Lung (tissue), 12 donors: ENCODE measurements around the gene ARHGAP19. TPM values are rescaled to one million over a fixed set of nuclear protein-coding genes. Genes with fewer than 3 reads are reported as not detected.

Experiments
- ATAC-seq: fragments of 200-7000 bp; cut with Tn5 transposase; one replicate; pipeline ENCODE4 v1.9.1; 2020; ENCODE audit warnings: moderate number of reproducible peaks; ENCODE audit not compliant: insufficient read depth, low FRiP score
- DNase-seq, 3 donors: peaks; one replicate each; pipeline ENCODE4 v3.0.0-alpha.2; 2013 to 2017
- H3K27ac ChIP-seq, 2 donors: one replicate each; pipeline ENCODE4 v1.5.1; 2013; ENCODE audit warnings: mild to moderate bottlenecking in 2 of 2, moderate library complexity in 2 of 2, control low read depth in 1 of 2, inconsistent platforms in 1 of 2, low read depth in 1 of 2, low read length in 1 of 2
- H3K27me3 ChIP-seq, 3 donors: one replicate each; pipeline ENCODE4 v1.5.1; 2013; ENCODE audit warnings: low read length in 2 of 3; ENCODE audit not compliant: control insufficient read depth in 3 of 3, insufficient read depth in 3 of 3
- H3K36me3 ChIP-seq, 4 donors: one replicate each; pipeline ENCODE4 v1.5.1; 2013; ENCODE audit warnings: low read length in 4 of 4, mild to moderate bottlenecking in 1 of 4, moderate library complexity in 1 of 4; ENCODE audit not compliant: control insufficient read depth in 4 of 4, insufficient read depth in 4 of 4
- H3K4me1 ChIP-seq, 5 donors: one replicate each; pipeline ENCODE4 v1.5.1; 2013; ENCODE audit warnings: low read length in 5 of 5, mild to moderate bottlenecking in 2 of 5, moderate library complexity in 1 of 5; ENCODE audit not compliant: control insufficient read depth in 5 of 5, insufficient read depth in 5 of 5
- H3K4me3 ChIP-seq: one replicate; pipeline ENCODE4 v1.5.1; 2013; ENCODE audit warnings: mild to moderate bottlenecking, control low read depth, moderate library complexity
- H3K9ac ChIP-seq, 2 donors: one replicate each; pipeline ENCODE4 v1.5.1; 2013; ENCODE audit warnings: low read length in 2 of 2, control low read depth in 1 of 2; ENCODE audit not compliant: insufficient read depth in 1 of 2
- H3K9me3 ChIP-seq, 4 donors: one replicate each; pipeline ENCODE4 v1.5.1; 2013; ENCODE audit warnings: low read length in 3 of 4, mild to moderate bottlenecking in 1 of 4, moderate library complexity in 1 of 4; ENCODE audit not compliant: control insufficient read depth in 4 of 4, insufficient read depth in 3 of 4
- CTCF ChIP-seq: IDR thresholded peaks from 2 replicates; pipeline ENCODE4 v1.5.1; 2012; ENCODE audit warnings: mild to moderate bottlenecking; ENCODE audit errors: control extremely low read depth, extremely low read depth
- WGBS, 2 donors: extraction: QIAGEN DNeasy Blood & Tissue Kit; methylation state at CpG; one replicate each; pipeline ENCODE4 v1.1.7; 2013; 5-methylcytosine and 5-hydroxymethylcytosine counted together
- polyA plus RNA-seq, 2 donors: library from polyadenylated mRNA; stranded (reverse); fragments of 200-250 nt; gene quantifications; one replicate each; pipeline ENCODE4 v1.2.1, GENCODE V29; 2013
- total RNA-seq, 2 donors: library from RNA; depleted of rRNA in 1 of 2; stranded (reverse); fragments of >200 nt in 1 of 2; gene quantifications; one replicate each; pipeline ENCODE4 v1.2.1, GENCODE V29; 2014 to 2021
- donor health status: control.
- donor health status: control.
- donor health status: Bipolar disorder and iron deficiency.
- donor health status: healthy.
- donor health status: DM: yes; HTN: yes; CAD: no.

Gene ARHGAP19
- total and polyA plus RNA-seq, 4 donors, result 1.9 to 20.4 (median 8.5) TPM

- ATAC-seq (no peak), DNase-seq (no peak)
- Histone ChIP-seq H3K27ac (no peak overlapping the region), H3K9ac (no peak overlapping the region), H3K36me3 (peaks cover 0 to 7% (median 0%) of the 10 kb centered on the region in 4 donors), H3K27me3 (peaks cover 0 to 16% (median 4%) of the 10 kb centered on the region in 3 donors), H3K4me3 (no peak overlapping the region), H3K9me3 (no peaks in the 10 kb centered on the region), H3K4me1 (peaks cover under 1 to 25% (median 7%) of the 10 kb centered on the region in 5 donors)
- no peak for TF ChIP-seq CTCF
- 89% methylated on average over 9 of the region's 9 CpGs for WGBS, 2 donors
These were observed 33.3 kb upstream of the ARHGAP19 start for GRCh38 chr10:97325754-97326153.

- Histone ChIP-seq H3K4me1 (peaks cover 3 to 33% (median 5%) of the 10 kb centered on the region in 5 donors), H3K9ac (no peak overlapping the region), H3K27ac (no peak overlapping the region), H3K9me3 (no peaks in the 10 kb centered on the region), H3K27me3 (peaks cover 0 to 20% (median 6%) of the 10 kb centered on the region in 3 donors), H3K4me3 (no peak overlapping the region), H3K36me3 (peaks cover 0 to 2% (median 0%) of the 10 kb centered on the region in 4 donors)
- ATAC-seq (no peak), DNase-seq (no peak)
- TF ChIP-seq CTCF, result no peak
- WGBS, 2 donors, result 90 to 96% methylated on average over 4 of the region's 4 CpGs
These were observed 31.1 kb upstream of the ARHGAP19 start for GRCh38 chr10:97323501-97323900.

GRCh38 chr10:97321804-97322190 is 29.4 kb upstream of the ARHGAP19 start:
- no peak for ATAC-seq

More at GRCh38 chr10:97321804-97322190, 29.4 kb upstream of the ARHGAP19 start:
- 88 to 89% methylated on average over 3 of the region's 3 CpGs for WGBS, 2 donors
- Histone ChIP-seq H3K27me3 (peaks cover 0 to 24% (median 6%) of the 10 kb centered on the region in 3 donors), H3K4me3 (no peak overlapping the region), H3K9ac (no peak overlapping the region), H3K4me1 (peaks cover 0 to 24% (median 3%) of the 10 kb centered on the region in 5 donors), H3K36me3 (no peaks in the 10 kb centered on the region), H3K9me3 (no peaks in the 10 kb centered on the region), H3K27ac (no peak overlapping the region)
- DNase-seq, result peak in 1 of 3 donors; percentile 20
- no peak for TF ChIP-seq CTCF
